Natural killer cell (primary cell): ENCODE data around the gene CR2. TPM values are rescaled to one million over a fixed set of nuclear protein-coding genes. Genes with fewer than 3 reads are reported as not detected.

Source experiments
- ATAC-seq, 3 donors: fragments of 150-1000 bp in 2 of 3; fragments of 200-7000 bp in 1 of 3; cut with Tn5 transposase; 1 replicate in 1 of 3; 2 replicates in 2 of 3; pipeline ENCODE4 v1.10.0; 2021; ENCODE audit warnings: mild to moderate bottlenecking in 2 of 3, moderate library complexity in 2 of 3
- DNase-seq, 2 donors: peaks; one replicate each; pipeline versions ENCODE4 v3.0.0 to v3.0.0-alpha.2; 2013 to 2021; ENCODE audit warnings: mixed read lengths in 1 of 2
- H3K27ac ChIP-seq: one replicate; pipeline ENCODE4 v1.5.1; 2013; ENCODE audit warnings: mild to moderate bottlenecking, low read length
- H3K27me3 ChIP-seq: one replicate; pipeline ENCODE4 v1.6.1; 2013; ENCODE audit warnings: low read length; ENCODE audit not compliant: control insufficient read depth, insufficient read depth
- H3K36me3 ChIP-seq: one replicate; pipeline ENCODE4 v1.6.1; 2013; ENCODE audit warnings: low read length; ENCODE audit not compliant: control insufficient read depth, insufficient read depth
- H3K4me1 ChIP-seq: one replicate; pipeline ENCODE4 v1.6.1; 2013; ENCODE audit warnings: low read length; ENCODE audit not compliant: control insufficient read depth, insufficient read depth
- H3K4me3 ChIP-seq: one replicate; pipeline ENCODE4 v1.5.1; 2013; ENCODE audit warnings: low read length
- H3K9me3 ChIP-seq: one replicate; pipeline ENCODE4 v1.6.1; 2013; ENCODE audit warnings: low read length; ENCODE audit not compliant: control insufficient read depth, insufficient read depth
- H3K27ac Mint-ChIP-seq, 2 donors: one replicate each; pipeline ENCODE4 v1.8.0; 2022; ENCODE audit warnings: mild to moderate bottlenecking in 2 of 2, mixed read lengths in 2 of 2, moderate library complexity in 1 of 2
- H3K27me3 Mint-ChIP-seq, 2 donors: one replicate each; pipeline ENCODE4 v1.8.0; 2022; ENCODE audit warnings: low read depth in 2 of 2, mixed read lengths in 2 of 2
- H3K36me3 Mint-ChIP-seq: one replicate; pipeline ENCODE4 v1.8.0; 2022; ENCODE audit warnings: mixed read lengths
- H3K4me1 Mint-ChIP-seq, 2 donors: one replicate each; pipeline ENCODE4 v1.8.0; 2022; ENCODE audit warnings: mixed read lengths in 2 of 2
- H3K4me3 Mint-ChIP-seq: one replicate; pipeline ENCODE4 v1.8.0; 2022; ENCODE audit warnings: mild to moderate bottlenecking, moderate library complexity, mixed read lengths
- H3K9me3 Mint-ChIP-seq, 2 donors: one replicate each; pipeline ENCODE4 v1.8.0; 2022; ENCODE audit warnings: mixed read lengths in 2 of 2
- CTCF ChIP-seq: fragments of 200-600 bp; IDR thresholded peaks from one replicate; pipeline ENCODE4 v1.8.0; 2022; ENCODE audit warnings: antibody characterized with exemption
- WGBS: methylation state at CpG from one replicate; pipeline ENCODE4 v1.1.7; 2013; ENCODE audit warnings: missing lambda C conversion rate; ENCODE audit not compliant: insufficient coverage; 5-methylcytosine and 5-hydroxymethylcytosine counted together
- intact Hi-C: fragments of 100-400 bp; cut with micrococcal nuclease; formaldehyde crosslinking; loops from one replicate; pipeline ENCODE4 v1.14.2; 2022
- total RNA-seq, 4 donors: library from RNA; stranded (reverse); fragments of 120-200 nt in 1 of 4; gene quantifications; one replicate each; pipeline versions ENCODE4 v1.2.3 to v1.2.4, GENCODE V29; 2013 to 2022

Gene CR2
- total RNA-seq, 3 donors from 2014 or later (not counting 1 experiment from before 2014, with no cell fraction given) = 0.19 to 0.48 (median 0.29) TPM

- Mint-ChIP-seq H3K9me3 (no peaks in the 10 kb centered on the region), H3K4me3 (peak within 1 kb of the TSS; percentile 63), H3K36me3 (no peaks in the 10 kb centered on the region), H3K4me1 (peaks cover 0 to 9% of the 10 kb centered on the region in 2 donors), H3K27ac (no peak within 1 kb of the TSS), H3K27me3 (peaks cover 28 to 32% of the 10 kb centered on the region in 2 donors)
- intact Hi-C loops = no loop called here
- Histone ChIP-seq H3K27me3 (peaks cover 26% of the 10 kb centered on the region), H3K4me3 (peak within 1 kb of the TSS; percentile 43), H3K4me1 (peaks cover 11% of the 10 kb centered on the region), H3K36me3 (no peaks in the 10 kb centered on the region), H3K9me3 (no peaks in the 10 kb centered on the region), H3K27ac (no peak within 1 kb of the TSS)
- 3% methylated on average over 68 of the region's 68 CpGs for WGBS
- peak in 1 of 2 donors; percentile 44 for DNase-seq
- no peak for TF ChIP-seq CTCF
- ATAC-seq = peak; percentile 53 to 75 (median 75)
Measured at GRCh38 chr1:207495801-207496792, 42.0 kb downstream of the CR2 start, which contains the start of gene CR1. TSS of gene CR1 (plus strand) at chr1:207496157. CDS start at chr1:207496268, 111 bp downstream.

GRCh38 chr1:207497941-207498340 is 43.8 kb downstream of the CR2 start:
- peaks cover 0 to 9% of the 10 kb centered on the region in 2 donors for H3K4me1 Mint-ChIP-seq
- Histone ChIP-seq H3K9me3 (no peaks in the 10 kb centered on the region), H3K27ac (no peak overlapping the region), H3K4me3 (no peak overlapping the region), H3K27me3 (peaks cover 26% of the 10 kb centered on the region), H3K4me1 (peaks cover 11% of the 10 kb centered on the region), H3K36me3 (no peaks in the 10 kb centered on the region)
- TF ChIP-seq CTCF = no peak
- DNase-seq = peak in 1 of 2 donors; percentile 6
- H3K27ac Mint-ChIP-seq = no peak overlapping the region
- H3K9me3 Mint-ChIP-seq = no peaks in the 10 kb centered on the region
- no peak overlapping the region for H3K4me3 Mint-ChIP-seq
- WGBS = 55% methylated on average over 5 of the region's 5 CpGs
- ATAC-seq = peak in 1 of 3 donors; percentile 40
- intact Hi-C loops = no loop called here
- peaks cover 34 to 47% of the 10 kb centered on the region in 2 donors for H3K27me3 Mint-ChIP-seq
- no peaks in the 10 kb centered on the region for H3K36me3 Mint-ChIP-seq

- Histone ChIP-seq H3K4me3 (no peak overlapping the region), H3K36me3 (no peaks in the 10 kb centered on the region), H3K9me3 (no peaks in the 10 kb centered on the region), H3K27me3 (peaks cover 31% of the 10 kb centered on the region), H3K4me1 (peaks cover 11% of the 10 kb centered on the region), H3K27ac (no peak overlapping the region)
- TF ChIP-seq CTCF = peak; percentile 66
- Mint-ChIP-seq H3K27ac (no peak overlapping the region), H3K36me3 (no peaks in the 10 kb centered on the region), H3K4me3 (no peak overlapping the region), H3K27me3 (peaks cover 42 to 59% of the 10 kb centered on the region in 2 donors), H3K4me1 (peaks cover 0 to 9% of the 10 kb centered on the region in 2 donors), H3K9me3 (no peaks in the 10 kb centered on the region)
- intact Hi-C loops = loop anchor here (1.0 kb wide), 1 partner anchor 415 kb away; no protein-coding TSS in a partner anchor
- peak; percentile 41 to 87 for DNase-seq
- 0% methylated on average over 3 of the region's 4 CpGs for WGBS
- peak; percentile 73 to 84 (median 77) for ATAC-seq
Measured at GRCh38 chr1:207499573-207499972, 45.4 kb downstream of the CR2 start.
